DMS53 treated with DMSO at 0.1 percent for 48 hours (cell line): ENCODE data around the gene MYORG.

Source experiments
- DNase-seq: peaks from one replicate; lab custom pipeline; 2025; ENCODE audit not compliant: unreplicated experiment; lab: John Stamatoyannopoulos, UW

MYORG gene

DNA sequence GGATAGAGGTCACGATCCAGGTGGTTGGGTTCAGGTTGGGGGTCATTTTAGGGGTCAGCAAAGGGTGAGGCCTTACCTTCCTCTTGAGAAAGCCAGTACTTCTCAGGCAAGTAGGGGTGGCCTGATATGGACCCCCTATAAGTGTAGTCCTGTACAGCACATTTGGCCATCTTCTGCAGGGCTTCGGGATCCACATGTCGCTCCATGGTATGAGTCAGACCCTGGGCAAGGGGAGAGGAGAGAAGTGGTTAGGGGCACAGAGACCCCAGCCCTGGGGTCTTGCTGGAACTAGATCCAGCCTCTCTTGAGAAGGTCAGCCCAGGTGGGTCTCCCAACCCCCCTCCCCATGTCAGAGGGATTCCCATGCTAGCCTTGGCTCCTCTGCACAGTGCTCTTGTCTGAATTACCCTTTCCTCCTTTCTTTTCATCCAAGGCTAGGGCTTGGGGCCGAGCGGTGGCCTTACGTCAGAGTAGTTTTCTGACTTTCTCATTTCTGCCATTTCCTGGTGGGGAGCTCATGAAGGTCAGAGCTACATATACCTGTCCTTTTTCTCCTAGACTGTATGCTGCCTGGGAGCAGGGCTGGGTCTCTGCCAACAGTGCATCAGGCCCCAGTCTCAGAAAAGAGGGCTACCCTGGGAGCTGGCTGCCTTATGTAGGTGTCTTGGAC lies 9.0 kb upstream of the MYORG start:
- DNase-seq, result no peak

DNA sequence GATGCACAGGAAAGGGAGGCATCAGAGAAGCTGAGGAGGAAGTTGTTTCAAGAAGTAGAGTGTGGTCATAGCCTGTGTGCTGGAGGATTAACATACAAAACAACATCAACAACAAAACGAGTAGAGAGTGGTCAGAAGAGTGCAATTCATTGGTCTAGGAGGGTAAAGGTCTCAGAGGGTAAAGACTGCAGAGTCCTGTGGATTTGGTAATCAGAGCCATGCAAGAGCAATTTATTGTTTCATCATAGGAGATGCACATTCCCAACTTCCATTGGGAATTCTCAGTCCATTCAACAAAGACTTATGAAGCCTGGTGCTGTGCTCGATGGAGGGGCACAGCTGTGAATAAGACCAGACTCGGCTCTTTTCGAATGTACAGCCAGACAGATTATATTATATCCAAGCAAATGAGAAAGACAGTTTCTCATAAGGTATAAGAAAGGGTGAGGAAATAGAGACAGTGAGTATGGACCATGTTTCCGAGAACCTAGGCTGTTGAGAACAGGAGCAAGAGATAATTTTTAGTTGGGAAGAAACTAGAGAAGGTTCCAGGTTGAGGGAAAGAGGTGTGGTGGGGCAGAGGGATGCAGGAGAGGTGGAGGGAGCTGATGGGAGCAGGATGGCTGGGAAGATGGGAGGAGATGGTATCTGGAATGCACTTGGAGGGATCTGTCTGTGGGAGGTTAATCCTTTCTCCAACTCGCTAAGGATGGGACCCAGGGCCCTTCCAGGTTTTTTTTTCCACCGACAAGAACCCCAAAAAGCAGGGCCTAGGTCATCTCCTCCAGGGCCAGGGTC lies 7.9 kb upstream of the MYORG start:
- DNase-seq, result no peak

DNA sequence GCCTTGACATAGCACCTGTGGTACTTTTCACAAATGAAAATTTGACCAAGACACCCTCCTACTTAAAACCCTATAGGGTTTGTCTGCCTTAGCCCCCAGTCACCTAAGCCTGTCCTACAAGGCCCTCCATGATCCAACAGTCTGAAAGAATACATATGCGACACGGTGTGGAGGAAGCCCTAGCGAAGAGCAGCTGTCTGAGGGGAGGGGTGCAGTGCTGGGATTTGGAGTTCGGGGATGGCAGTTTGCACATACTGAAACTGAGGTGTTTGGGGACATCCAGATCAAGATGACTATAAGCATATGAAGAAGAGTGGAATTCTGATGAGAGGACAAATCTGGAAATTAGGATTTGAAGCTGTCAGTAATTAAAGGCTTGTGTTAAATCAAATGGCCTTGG lies 7.2 kb upstream of the MYORG start:
- DNase-seq, result no peak

DNA sequence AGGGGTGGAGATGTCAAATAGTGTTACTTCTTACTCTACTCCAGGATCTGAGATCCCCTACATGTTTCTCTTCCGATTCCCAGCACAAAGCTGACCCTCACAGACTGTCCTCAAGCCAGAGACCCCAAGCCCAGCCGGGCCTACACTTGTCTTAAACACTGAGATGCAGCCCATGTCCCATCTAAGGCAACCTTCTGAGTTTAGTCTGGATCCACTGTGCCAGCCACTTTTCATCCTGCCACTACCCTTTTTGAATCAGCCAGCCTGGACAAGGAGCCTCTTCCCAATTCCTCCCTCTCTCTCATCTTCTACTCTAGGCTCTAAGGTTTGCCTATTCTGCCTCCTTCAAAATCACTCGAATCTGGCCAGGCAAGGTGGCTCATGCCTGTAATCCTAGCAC lies 6.2 kb upstream of the MYORG start:
- DNase-seq, result no peak

DNA sequence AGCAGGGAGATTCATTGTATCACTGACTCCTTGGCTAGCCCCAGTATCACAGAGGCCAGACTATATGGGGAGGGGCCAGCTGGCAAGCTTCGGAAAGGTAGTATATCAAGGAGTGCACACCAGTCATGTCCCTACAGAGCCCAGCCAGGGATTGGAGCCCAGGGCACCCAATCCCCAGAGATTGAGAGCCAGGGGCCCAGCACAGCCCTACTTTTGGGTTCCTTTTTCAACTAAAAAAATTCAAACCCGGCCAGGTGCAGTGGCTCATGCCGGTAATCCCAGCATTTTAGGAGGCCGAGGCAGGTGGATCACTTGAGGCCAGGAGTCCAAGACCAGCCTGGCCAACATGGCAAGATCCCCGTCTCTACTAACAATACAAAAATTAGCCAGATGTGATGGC lies 5.4 kb upstream of the MYORG start:
- DNase-seq, result no peak

DNA sequence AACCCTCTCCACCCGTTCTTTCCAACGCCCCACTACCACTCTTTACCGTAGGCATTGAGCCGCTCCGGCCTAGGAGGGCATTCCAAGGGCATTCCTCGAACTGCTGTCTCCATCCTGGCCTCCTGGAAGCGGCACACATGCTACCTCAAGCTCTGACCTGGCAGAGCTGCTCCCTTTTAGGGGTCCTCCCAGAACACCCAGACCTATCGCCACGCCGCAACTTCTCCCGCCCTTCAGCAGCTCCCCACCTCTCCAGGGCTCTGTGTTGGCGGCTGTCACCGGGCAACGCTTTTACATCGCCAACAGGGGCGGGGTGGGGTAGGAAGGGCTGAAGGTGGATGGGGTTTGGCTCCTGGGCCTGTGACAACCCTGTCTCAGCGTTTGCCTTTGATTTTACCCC lies 4.6 kb upstream of the MYORG start:
- no peak for DNase-seq

DNA sequence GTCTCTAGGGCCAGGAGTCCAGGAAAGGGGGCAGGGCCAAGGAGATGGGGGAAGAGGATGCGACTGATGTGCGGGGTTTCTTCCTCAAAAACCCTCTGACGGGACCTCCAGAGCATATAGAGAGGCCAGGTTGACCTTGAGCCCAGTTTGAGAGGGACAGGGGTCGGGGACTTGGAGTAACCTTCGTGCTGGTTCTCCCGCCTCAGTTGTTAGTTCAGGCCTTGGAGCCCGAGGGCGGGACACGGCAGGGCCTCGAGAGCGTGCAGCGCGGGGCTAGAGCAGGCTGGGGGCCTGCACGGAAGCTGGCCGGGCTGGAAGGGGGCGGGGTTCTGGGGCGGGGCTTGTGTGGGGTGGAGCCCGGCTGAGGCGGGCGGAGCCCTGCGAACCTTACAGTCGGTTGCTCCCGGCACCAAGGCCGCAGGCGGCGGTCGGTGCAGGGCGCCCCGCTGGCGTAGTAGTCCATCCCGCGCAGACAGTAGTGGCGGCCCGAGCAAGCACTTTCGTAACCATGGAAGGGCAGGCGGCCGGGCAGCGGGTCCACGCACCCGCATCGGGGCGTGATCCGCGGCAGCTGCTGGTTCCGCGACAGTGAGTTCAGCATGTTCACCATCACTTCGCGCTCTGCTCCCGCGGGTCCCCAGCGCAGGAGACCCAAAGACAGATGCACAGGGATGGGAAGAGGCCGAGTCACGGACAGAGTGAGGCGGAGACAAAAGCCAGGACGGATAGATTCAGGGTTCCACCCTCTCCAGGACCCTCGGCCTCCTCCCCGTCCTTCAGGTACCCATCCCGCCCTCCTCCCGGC lies 4.0 kb upstream of the MYORG start:
- peak; percentile 37 for DNase-seq

DNA sequence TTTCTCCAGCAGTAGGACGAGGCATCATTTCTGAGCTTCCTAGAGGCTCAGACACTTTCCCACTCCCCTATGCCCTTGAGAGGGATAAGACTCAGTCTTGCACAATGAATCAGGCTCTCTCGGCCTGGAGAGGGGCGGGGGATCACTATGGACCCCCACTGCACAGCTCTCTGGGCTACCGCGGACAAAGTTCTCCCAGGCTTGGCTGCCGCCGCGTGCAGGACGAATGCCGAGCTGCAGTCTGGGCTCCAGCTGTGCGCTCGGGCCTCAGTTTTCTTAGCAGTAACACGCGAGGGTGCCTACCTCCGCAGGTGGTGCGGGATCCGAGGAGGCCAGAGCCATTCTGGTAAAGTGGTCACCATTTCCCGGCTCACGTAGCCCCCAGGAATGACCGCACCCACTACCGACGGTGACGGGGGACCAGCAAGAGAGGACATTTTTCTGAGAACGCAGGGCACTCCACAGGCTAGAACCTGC lies 3.4 kb upstream of the MYORG start:
- peak; percentile 31 for DNase-seq

DNA sequence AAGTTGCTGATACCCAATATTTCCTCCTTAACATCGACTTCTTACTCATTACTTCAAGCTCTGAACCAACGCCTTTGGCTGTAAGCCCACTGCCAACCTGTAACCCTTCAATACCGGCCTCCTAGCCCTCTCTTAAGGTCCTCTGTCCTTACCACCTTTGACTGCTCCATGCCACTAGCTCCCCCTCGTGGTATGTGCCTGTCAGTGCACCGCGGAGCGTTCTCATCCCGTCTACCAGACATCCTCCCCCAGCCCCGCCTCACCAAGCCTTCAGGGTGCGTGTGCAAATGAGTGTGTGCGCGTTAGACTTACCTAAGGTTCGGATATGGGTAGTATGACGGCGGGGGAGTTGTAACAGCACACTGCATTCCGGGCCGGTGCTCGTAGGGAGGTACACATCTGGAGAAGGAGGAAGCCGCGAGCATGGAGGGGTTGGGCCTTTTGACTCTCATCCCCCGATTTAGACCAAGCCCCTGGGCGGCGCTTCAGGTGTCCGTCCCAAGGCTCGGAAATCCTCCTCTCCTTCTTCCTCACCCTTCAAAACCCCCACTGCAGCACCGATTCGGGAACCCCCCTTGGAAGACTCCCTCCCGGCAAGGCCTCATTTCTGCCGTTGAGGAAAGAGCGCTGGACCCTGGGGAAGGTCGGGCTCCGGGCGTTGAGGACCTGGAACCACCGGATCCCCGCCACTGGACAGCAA lies 2.8 kb upstream of the MYORG start:
- DNase-seq, result peak; percentile 74

DNA sequence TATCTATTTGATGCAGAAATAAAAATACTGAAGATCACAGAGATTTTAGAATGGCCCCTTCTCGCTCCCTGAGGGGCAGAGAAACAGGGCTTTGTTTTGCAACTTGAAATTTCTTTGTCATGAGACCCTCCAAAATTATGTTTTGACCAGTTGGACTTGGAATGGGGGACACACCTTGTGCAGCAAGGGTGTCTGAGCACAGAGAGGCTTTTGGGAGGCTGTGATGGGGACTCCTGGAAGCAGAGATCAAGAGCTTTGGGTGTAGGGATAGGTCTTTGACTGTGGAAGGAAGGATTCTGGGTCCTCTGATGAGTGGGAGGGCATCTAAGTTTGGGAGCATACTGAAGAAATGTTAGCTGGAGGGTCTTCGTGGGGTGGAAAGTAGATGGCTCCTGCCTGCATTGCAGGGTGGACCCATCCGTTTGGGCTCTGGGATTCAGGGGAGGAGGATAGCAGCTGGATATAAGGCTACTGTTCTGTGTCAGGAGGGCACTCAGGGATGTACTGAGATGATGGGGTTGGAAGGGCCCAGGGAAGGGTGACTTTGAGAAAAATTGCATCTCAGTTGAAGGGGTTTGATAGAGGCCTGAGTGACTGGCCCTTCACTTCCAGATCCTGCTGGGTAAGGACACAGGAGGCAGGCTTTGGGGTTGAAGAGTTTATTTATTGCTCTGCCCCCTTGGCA lies 1.8 kb upstream of the MYORG start:
- no peak for DNase-seq

DNA sequence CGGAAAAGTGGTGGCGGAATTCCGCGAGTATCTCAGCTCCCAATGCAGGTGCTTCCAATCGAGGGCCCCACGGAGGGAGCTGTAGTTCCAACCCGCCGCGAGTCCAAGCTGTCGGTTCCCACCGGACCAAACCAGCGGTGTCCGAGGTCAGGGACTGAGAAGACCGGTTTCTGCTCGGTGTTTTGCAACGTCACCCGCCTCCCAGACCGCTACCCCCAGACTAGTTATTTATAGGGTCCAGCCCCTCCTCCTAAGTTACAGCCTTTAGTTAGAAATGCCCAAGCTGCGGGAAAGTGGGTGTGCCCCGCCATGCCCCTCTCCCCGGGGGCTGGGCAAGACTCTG lies 677 bp upstream of the MYORG start:
- DNase-seq, result no peak

DNA sequence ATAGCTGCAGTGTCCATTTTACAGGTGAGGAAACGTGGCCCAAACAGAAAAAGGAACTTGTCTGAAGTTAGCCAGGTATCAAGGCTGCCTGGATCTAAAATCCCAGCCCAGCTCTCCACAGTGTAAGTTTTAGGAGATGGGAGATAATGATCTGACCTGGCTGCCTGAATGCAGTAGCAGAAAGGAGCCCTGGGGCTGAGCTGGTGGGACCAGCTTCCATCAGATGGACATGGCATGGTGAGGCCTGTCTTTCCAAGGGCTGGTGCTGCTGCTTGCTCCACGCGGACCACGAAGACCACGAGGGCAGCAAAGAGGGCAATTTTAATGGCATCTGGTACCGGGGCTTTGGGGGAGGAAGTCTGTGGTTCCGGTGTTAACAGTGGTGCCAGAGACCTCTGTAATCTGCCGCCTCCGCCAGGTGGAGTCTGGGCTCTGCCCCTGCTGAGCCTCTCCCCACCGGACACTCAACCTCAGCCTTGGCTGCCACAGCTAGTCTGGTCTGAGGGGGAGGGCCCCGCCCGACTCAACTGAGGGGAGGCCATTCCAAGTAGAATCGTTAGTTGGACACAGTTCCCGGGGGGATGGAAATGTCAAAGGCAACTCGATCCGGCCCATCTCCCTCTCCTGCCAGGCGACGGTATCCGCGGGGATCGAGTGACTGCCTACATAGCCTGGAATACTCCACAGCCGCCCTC lies 650 bp downstream of the MYORG start:
- DNase-seq, result peak; percentile 43

DNA sequence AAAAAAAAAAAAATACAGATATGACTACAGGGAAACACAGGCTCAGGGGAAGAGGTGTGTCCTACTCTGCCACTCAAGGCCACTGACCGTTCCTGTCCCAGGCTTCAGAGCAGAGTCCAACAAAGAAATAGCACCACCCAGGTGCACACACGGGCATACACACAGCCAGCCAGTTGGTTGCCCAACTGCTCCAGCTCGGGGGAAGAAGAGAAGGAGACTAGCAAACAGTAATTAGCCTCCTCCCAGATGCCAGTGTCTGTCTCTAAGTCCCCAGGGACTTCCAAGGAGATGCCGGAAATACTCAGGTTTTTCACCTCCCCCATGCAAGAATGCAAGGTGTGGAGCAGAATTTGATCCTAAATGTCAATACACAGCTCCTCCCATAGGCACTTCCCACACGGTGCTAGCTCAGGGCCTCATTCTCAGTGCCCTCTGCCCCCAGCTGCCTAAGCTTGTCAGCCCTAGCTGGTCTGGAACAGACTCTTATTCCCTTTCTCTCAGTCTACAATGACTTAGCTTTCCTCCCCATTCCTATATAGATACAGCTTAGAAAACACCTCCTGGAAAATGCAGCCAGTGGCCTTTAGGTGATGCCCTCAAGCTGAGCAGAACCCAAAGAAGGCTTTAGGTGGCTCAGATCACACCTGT lies 1.7 kb downstream of the MYORG start:
- DNase-seq, result no peak

DNA sequence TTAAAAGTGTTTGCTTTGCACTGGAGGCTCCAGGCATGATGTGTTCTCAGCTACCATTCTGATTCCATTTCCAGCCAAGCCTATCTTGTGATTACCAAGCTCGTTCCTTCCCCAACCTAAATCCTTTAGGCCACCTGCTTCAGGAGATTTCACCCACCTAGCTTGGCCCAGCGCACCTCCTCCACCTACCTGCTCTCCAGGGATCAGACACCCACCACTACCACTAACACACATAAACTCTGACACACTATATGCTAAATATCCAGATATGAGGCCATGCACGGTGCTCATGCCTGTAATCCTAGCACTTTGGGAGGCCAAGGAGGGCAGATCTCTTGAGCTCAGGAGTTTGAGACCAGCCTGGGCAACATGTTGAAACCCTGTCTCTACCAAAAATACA lies 2.4 kb downstream of the MYORG start:
- DNase-seq, result no peak

DNA sequence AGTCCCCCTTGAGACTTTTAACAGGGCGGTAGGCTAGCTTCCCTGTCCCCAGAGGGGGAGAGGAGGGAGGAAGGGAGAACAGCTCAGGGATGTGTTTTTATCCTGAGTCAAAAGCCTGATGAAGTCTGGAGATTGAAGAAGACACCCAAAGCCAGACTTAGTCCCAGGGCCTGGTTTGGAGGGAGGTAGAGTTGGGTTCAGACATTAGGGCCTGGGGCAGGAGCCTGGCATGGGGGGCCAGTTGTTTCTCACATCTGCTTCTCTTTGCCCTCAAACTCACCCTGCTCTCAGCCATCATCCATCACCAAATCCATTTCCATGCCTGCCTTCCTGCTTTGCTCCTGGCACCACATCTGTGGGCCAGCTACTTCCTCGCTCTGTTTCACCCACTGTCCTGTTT lies 2.9 kb downstream of the MYORG start:
- DNase-seq, result no peak

DNA sequence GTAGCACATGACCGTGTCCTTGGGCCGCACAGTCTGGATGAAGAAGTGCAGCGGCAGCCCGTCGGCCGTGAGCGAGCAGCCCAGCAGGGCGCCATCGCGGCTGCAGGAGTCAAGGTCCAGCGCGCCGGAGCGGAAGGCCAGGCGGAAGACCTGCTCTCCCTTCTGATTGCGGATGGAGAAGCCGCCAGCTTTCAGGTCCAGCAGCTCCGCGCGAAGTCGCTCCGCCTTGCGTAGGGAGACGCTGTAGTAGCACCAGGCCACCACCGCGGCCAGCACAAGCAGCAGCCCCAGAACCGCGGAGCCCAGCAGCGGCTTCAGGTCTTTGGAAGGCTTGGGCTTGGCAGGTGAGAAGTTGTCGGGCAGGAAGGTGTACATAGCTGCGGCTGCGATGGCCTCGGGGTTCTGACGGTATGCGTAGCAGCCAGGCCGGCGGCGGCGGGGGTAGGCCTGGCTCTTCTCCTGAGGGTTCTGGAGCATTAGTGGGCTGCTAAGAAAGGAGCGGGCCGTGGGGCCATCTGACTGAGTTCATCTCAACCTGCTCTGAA lies 4.2 kb downstream of the MYORG start:
- DNase-seq, result no peak

DNA sequence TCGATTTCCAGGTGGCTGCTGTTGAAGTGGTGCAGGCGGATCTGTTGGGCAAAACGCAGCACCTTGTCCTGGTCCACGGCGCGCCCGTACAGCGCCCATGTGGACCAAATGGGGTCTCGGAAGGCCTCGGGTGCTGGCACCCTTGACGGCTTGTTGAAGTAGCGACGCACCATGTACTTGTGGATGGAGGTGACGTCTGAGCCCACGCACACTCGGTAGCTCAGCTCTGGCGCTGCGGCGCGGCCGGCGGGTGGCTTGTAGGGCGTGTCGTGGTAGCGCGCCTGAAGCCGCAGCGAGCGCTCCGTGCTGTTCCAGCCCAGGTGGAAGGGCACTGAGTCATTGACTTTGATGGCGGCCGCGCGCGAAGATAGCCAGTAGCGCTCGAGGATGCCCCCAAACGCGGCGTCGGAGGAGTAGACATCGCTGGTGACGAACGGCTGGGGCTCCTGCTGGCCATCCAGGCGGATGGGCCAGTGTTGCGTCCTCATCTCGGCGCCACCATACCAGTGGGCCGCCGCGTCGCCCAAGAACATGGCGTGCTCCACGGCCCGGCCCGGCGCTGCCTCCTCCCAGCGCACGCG lies 4.7 kb downstream of the MYORG start:
- DNase-seq, result no peak

DNA sequence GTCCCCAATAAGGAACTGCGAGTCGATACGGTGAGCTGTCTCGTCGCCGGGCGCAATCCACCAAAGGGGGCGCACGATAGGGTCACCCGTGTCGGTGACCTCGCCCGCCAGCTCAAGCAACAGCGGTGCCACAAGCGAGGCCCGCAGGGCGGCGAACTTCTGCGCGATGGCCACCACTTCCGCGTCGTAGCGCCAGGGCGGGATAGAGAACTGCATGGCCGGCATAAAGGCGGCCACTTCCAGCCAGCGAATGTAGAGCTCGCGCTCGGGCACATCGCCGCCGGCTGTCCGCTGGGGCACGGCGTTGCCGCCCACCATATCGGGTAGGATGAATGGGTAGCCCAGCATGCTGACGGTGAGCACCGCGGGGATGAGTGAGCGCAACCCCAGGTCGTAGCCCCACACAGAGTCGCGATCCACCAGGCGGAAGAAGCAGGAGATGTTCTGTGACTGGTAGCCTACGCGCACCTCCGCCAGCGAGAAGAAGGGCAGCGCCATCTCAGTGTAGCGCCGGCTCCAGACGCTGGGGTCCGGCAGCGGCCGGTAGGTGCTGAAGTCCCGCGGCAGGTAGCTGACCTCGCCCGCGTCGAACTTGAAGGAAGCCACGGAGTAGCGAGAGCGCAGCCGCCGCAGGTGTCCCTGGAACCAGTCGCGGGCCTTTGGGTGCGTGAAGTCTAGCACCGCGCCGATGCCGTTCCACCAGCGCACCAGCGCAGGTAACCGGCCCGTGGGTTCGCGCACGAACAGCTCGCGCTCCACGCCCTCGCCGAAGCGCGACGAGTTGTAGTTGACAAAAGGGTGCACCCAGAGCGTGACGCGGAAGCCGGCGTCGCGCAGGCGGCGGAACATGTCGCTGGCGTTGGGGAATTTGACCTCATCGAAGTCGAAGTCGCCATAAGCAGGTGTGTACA lies 5.5 kb downstream of the MYORG start:
- no peak for DNase-seq
